ENCODE data around the gene MYO7B.
A peak's percentile ranks its signal among the peaks of the same experiment; 100 is the strongest.

MYO7B gene

DNA sequence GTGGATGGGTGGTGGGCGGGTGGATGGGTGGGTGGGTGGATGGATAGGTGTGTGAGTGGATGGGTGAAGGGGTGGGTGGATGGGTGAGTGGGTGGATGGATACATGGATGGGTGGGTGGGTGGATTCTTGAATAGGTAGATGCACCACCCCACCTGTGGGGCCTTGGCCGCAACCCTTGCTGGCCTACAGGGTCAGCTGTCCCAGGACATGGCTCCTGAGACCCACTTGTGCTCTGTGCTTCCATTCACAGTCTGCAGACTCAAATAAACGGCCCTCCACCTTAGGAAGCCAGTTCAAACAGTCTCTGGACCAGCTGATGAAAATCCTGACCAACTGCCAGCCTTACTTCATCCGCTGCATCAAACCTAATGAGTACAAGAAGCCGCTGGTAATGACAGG, 54.4 kb downstream of the MYO7B start:
- no peak overlapping the region for H4K8ac ChIP-seq (ENCODE audit: low read length)
- no peak overlapping the region for H2BK120ac ChIP-seq (ENCODE audit: low read depth, low read length)
- no peak overlapping the region for H3K4ac ChIP-seq (ENCODE audit: low read depth in 1 of 2, low read length in 2 of 2)
- peaks cover 3 to 18% of the 10 kb centered on the region in 2 experiments for H3K27me3 ChIP-seq (ENCODE audit: control insufficient read depth in 1 of 2, insufficient read depth in 1 of 2, low read length in 2 of 2)
- H3K4me1 ChIP-seq (ENCODE audit: control insufficient read depth, insufficient read depth, low read depth, low read length): no peaks in the 10 kb centered on the region
- H3K27ac ChIP-seq (ENCODE audit: low read length, poor library complexity, severe bottlenecking): no peak overlapping the region
- H3K23ac ChIP-seq (ENCODE audit: low read length in 2 of 2): no peak overlapping the region
- no peaks in the 10 kb centered on the region for H3K79me1 ChIP-seq (replicated peaks; ENCODE audit: low read length, poor library complexity, severe bottlenecking)
- no peak for DNase-seq
- no peak overlapping the region for H2AFZ ChIP-seq (ENCODE audit: low read depth, low read length)
- H3K4me2 ChIP-seq (ENCODE audit: low read length, poor library complexity, severe bottlenecking): no peak overlapping the region
- no peak overlapping the region for H3K9ac ChIP-seq (ENCODE audit: low read length)
- WGBS: 74% methylated on average over 4 of the region's 5 CpGs
- H2BK5ac ChIP-seq (ENCODE audit: low read depth, low read length, poor library complexity, severe bottlenecking): no peak overlapping the region
- no peak overlapping the region for H2BK15ac ChIP-seq (ENCODE audit: low read depth, poor library complexity, severe bottlenecking)
- H3K18ac ChIP-seq (ENCODE audit: low read depth in 1 of 2, low read length in 2 of 2): no peak overlapping the region
- H4K91ac ChIP-seq (ENCODE audit: low read length): no peak overlapping the region
- no peak overlapping the region for H3K4me3 ChIP-seq (ENCODE audit: insufficient read depth in 1 of 2, low read depth in 1 of 2, low read length in 2 of 2)
- H2BK12ac ChIP-seq (ENCODE audit: low read length in 2 of 2): no peak overlapping the region
- no peaks in the 10 kb centered on the region for H3K9me3 ChIP-seq (ENCODE audit: control insufficient read depth, low read length)
- H3K36me3 ChIP-seq (ENCODE audit: control insufficient read depth in 1 of 2, insufficient read depth in 2 of 2, low read depth in 1 of 2, low read length in 2 of 2): no peaks in the 10 kb centered on the region
- H3K14ac ChIP-seq (ENCODE audit: low read length in 2 of 2): no peak overlapping the region
- no peak overlapping the region for H2AK5ac ChIP-seq (ENCODE audit: low read length, severe bottlenecking)

DNA sequence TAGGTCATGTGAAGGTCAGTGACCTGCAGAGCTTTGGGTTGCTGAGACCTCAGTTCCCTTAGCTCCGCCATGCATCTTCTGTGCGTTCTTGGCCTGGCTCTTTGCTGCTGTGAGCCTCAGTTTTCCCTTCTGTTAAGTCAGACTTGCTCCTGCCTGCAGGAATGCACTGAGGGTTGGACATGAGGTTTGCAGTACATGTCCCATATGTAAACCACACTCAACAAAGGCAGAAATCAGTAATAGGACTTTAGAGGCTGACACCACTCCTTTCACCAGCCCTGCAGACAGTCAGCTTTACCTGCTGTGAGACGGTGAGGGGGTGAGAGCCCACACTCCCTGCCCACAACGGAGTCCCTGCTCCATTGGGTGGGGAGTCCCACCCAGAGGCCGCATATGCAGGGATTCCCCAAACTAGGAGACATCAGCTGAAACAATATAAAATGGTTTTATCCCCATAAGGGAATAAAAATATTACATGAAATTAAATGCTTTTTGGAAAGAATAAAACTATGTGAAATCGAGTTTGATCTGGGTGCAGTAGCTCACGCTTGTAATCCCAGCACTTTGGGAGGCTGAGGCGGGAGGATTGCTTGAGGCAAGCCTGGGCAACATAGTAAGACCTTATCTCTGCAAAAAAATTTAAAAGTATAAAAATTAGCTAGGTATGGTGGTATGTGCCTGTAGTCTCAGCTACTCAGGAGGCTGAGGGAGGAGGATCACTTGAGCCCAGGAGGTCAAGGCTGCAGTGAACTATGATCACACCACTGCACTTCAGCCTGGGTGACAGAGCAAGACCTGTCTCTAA, 55.1 kb downstream of the MYO7B start:
- Histone ChIP-seq H2BK120ac (ENCODE audit: low read depth, low read length) (no peak overlapping the region), H2BK5ac (ENCODE audit: low read depth, low read length, poor library complexity, severe bottlenecking) (no peak overlapping the region)

DNA sequence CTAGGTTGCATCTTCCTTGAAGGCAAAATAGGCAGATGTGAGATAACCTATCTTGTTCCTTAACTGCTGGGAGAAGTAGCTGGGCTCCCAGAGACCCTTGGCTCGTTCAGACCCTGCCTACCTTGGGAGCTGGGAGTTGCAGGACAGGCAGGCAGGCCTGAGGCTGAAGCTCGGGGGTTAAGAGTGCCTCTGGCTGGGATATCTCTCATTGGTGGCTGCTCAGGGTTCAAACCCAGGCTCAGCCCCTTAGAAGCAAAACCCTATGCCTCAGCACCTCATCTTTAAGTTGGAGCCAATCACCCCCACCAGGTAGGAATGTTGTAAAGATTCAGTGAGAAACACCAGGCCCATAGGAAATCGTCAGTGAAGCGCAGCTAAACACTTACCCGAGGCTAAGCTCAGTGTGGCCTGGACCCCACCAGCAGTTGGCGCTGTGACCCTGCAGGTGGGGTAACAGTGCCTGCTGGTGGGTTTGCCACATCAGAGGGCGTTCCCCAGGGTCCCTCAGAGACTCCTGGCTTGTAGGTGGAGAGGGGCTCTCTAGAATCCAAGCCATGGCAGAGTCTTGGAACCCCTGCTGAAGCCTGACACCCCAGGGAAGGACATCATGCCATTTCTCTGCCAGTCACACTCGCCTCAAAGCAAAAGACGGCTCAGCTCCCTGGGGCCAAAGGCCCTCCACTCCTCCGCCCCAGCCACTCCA, 55.9 kb downstream of the MYO7B start:
- Histone ChIP-seq H3K27me3 (ENCODE audit: control insufficient read depth in 1 of 2, insufficient read depth in 1 of 2, low read length in 2 of 2) (peaks cover under 1 to 8% of the 10 kb centered on the region in 2 experiments), H2BK5ac (ENCODE audit: low read depth, low read length, poor library complexity, severe bottlenecking) (no peak overlapping the region), H3K79me1 (replicated peaks; ENCODE audit: low read length, poor library complexity, severe bottlenecking) (no peaks in the 10 kb centered on the region), H3K9ac (ENCODE audit: low read length) (no peak overlapping the region), H3K4me2 (ENCODE audit: low read length, poor library complexity, severe bottlenecking) (no peak overlapping the region), H2BK12ac (ENCODE audit: low read length in 2 of 2) (no peak overlapping the region), H3K14ac (ENCODE audit: low read length in 2 of 2) (no peak overlapping the region), H3K18ac (ENCODE audit: low read depth in 1 of 2, low read length in 2 of 2) (no peak overlapping the region), H3K23ac (ENCODE audit: low read length in 2 of 2) (no peak overlapping the region), H2BK120ac (ENCODE audit: low read depth, low read length) (no peak overlapping the region), H4K8ac (ENCODE audit: low read length) (peak overlapping the region; percentile 66), H3K9me3 (ENCODE audit: control insufficient read depth, low read length) (no peaks in the 10 kb centered on the region), H3K4me1 (ENCODE audit: control insufficient read depth, insufficient read depth, low read depth, low read length) (no peaks in the 10 kb centered on the region), H2AK5ac (ENCODE audit: low read length, severe bottlenecking) (no peak overlapping the region), H2AFZ (ENCODE audit: low read depth, low read length) (no peak overlapping the region), H2BK15ac (ENCODE audit: low read depth, poor library complexity, severe bottlenecking) (no peak overlapping the region), H4K91ac (ENCODE audit: low read length) (no peak overlapping the region), H3K4me3 (ENCODE audit: insufficient read depth in 1 of 2, low read depth in 1 of 2, low read length in 2 of 2) (no peak overlapping the region), H3K27ac (ENCODE audit: low read length, poor library complexity, severe bottlenecking) (no peak overlapping the region), H3K4ac (ENCODE audit: low read depth in 1 of 2, low read length in 2 of 2) (no peak overlapping the region), H3K36me3 (ENCODE audit: control insufficient read depth in 1 of 2, insufficient read depth in 2 of 2, low read depth in 1 of 2, low read length in 2 of 2) (no peaks in the 10 kb centered on the region)
- DNase-seq: peak; percentile 62
- 20% methylated on average over 6 of the region's 10 CpGs for WGBS

More for the DNA sequence above, 55.1 kb downstream of the MYO7B start:
- Histone ChIP-seq H2BK15ac (ENCODE audit: low read depth, poor library complexity, severe bottlenecking) (no peak overlapping the region), H4K91ac (ENCODE audit: low read length) (no peak overlapping the region), H3K36me3 (ENCODE audit: control insufficient read depth in 1 of 2, insufficient read depth in 2 of 2, low read depth in 1 of 2, low read length in 2 of 2) (no peaks in the 10 kb centered on the region), H3K23ac (ENCODE audit: low read length in 2 of 2) (no peak overlapping the region), H2BK12ac (ENCODE audit: low read length in 2 of 2) (no peak overlapping the region), H3K4me1 (ENCODE audit: control insufficient read depth, insufficient read depth, low read depth, low read length) (no peaks in the 10 kb centered on the region), H2AK5ac (ENCODE audit: low read length, severe bottlenecking) (no peak overlapping the region), H3K4me3 (ENCODE audit: insufficient read depth in 1 of 2, low read depth in 1 of 2, low read length in 2 of 2) (no peak overlapping the region), H3K27me3 (ENCODE audit: control insufficient read depth in 1 of 2, insufficient read depth in 1 of 2, low read length in 2 of 2) (peaks cover 3 to 16% of the 10 kb centered on the region in 2 experiments), H3K9me3 (ENCODE audit: control insufficient read depth, low read length) (no peaks in the 10 kb centered on the region), H3K9ac (ENCODE audit: low read length) (no peak overlapping the region), H3K4me2 (ENCODE audit: low read length, poor library complexity, severe bottlenecking) (no peak overlapping the region), H3K18ac (ENCODE audit: low read depth in 1 of 2, low read length in 2 of 2) (no peak overlapping the region), H3K79me1 (replicated peaks; ENCODE audit: low read length, poor library complexity, severe bottlenecking) (no peaks in the 10 kb centered on the region), H2AFZ (ENCODE audit: low read depth, low read length) (no peak overlapping the region), H3K14ac (ENCODE audit: low read length in 2 of 2) (no peak overlapping the region), H4K8ac (ENCODE audit: low read length) (no peak overlapping the region), H3K27ac (ENCODE audit: low read length, poor library complexity, severe bottlenecking) (no peak overlapping the region), H3K4ac (ENCODE audit: low read depth in 1 of 2, low read length in 2 of 2) (no peak overlapping the region)
- 94% methylated on average over 7 of the region's 8 CpGs for WGBS
- DNase-seq: no peak

DNA sequence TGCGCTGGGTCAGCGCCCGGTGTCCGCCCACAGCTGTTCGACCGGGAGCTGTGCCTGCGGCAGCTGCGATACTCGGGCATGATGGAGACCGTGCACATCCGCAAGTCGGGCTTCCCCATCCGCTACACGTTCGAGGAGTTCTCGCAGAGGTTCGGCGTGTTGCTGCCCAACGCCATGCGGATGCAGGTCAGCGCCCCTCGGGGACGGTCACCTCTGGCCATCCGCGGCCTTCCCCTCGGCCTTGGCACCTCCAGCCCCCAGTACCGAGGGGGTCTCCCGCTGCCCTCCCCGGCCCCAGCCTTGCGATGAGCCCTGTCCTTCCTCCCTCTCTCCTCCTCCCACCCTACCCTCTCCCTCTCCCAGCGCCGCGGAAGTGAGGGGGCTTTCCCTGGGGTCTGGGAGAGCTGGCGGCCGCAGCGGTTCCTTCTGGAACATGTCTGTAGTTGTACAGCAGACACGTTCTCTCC, 57.3 kb downstream of the MYO7B start:
- no peak overlapping the region for H2BK12ac ChIP-seq (ENCODE audit: low read length in 2 of 2)
- no peak overlapping the region for H3K27ac ChIP-seq (ENCODE audit: low read length, poor library complexity, severe bottlenecking)
- H3K23ac ChIP-seq (ENCODE audit: low read length in 2 of 2): no peak overlapping the region
- H4K8ac ChIP-seq (ENCODE audit: low read length): no peak overlapping the region
- H3K18ac ChIP-seq (ENCODE audit: low read depth in 1 of 2, low read length in 2 of 2): no peak overlapping the region
- no peak overlapping the region for H3K4ac ChIP-seq (ENCODE audit: low read depth in 1 of 2, low read length in 2 of 2)
- H3K79me1 ChIP-seq (replicated peaks; ENCODE audit: low read length, poor library complexity, severe bottlenecking): no peaks in the 10 kb centered on the region
- H2BK120ac ChIP-seq (ENCODE audit: low read depth, low read length): no peak overlapping the region
- no peak overlapping the region for H2BK15ac ChIP-seq (ENCODE audit: low read depth, poor library complexity, severe bottlenecking)
- no peak overlapping the region for H3K4me2 ChIP-seq (ENCODE audit: low read length, poor library complexity, severe bottlenecking)
- H3K27me3 ChIP-seq (ENCODE audit: control insufficient read depth in 1 of 2, insufficient read depth in 1 of 2, low read length in 2 of 2): no peaks in the 10 kb centered on the region
- H3K14ac ChIP-seq (ENCODE audit: low read length in 2 of 2): no peak overlapping the region
- H3K4me1 ChIP-seq (ENCODE audit: control insufficient read depth, insufficient read depth, low read depth, low read length): no peaks in the 10 kb centered on the region
- no peak overlapping the region for H2AFZ ChIP-seq (ENCODE audit: low read depth, low read length)
- no peak overlapping the region for H4K91ac ChIP-seq (ENCODE audit: low read length)
- no peak overlapping the region for H2AK5ac ChIP-seq (ENCODE audit: low read length, severe bottlenecking)
- no peaks in the 10 kb centered on the region for H3K36me3 ChIP-seq (ENCODE audit: control insufficient read depth in 1 of 2, insufficient read depth in 2 of 2, low read depth in 1 of 2, low read length in 2 of 2)
- H3K4me3 ChIP-seq (ENCODE audit: insufficient read depth in 1 of 2, low read depth in 1 of 2, low read length in 2 of 2): peak overlapping the region in 1 of 2 experiments; percentile 16
- H2BK5ac ChIP-seq (ENCODE audit: low read depth, low read length, poor library complexity, severe bottlenecking): no peak overlapping the region
- WGBS: 96% methylated on average over 29 of the region's 37 CpGs
- H3K9me3 ChIP-seq (ENCODE audit: control insufficient read depth, low read length): no peaks in the 10 kb centered on the region
- H3K9ac ChIP-seq (ENCODE audit: low read length): no peak overlapping the region
- no peak for DNase-seq

Measured in mesenchymal stem cell (in vitro differentiated cells and primary cell).